SK-N-SH (cell line): ENCODE data around the gene SAMD8.

Experiments
- CTCF ChIP-seq: fragments of 200-600 bp; sonication (generic); IDR thresholded peaks from 2 replicates; pipeline ENCODE4 v1.6.1; 2017; ENCODE audit warnings: antibody characterized with exemption, mild to moderate bottlenecking, moderate library complexity
- ELF1 ChIP-seq: IDR thresholded peaks from 2 replicates; pipeline ENCODE4 v1.4.0; 2012
- IRF3 ChIP-seq: fragments of 150-350 bp; IDR thresholded peaks from 2 replicates; pipeline ENCODE4 v1.6.1; 2016; ENCODE audit warnings: mild to moderate bottlenecking, low read depth, low read length
- TCF12 ChIP-seq: IDR thresholded peaks from 2 replicates; pipeline ENCODE4 v1.4.0; 2012

- TF ChIP-seq CTCF: no peak
- no peak for TF ChIP-seq ELF1
- TF ChIP-seq TCF12: no peak
- no peak for TF ChIP-seq IRF3
Measured at GRCh38 chr10:75102830-75103673, 8.4 kb upstream of the SAMD8 start.
